ENCODE results near the gene SPANXA1.
"Not testable (repeated sequence)": the region's sequence is repeated elsewhere in the genome, so short reads cannot be mapped to it uniquely, and the experiment has no call there.

The SPANXA1 gene, protein sequence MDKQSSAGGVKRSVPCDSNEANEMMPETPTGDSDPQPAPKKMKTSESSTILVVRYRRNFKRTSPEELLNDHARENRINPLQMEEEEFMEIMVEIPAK

DNA sequence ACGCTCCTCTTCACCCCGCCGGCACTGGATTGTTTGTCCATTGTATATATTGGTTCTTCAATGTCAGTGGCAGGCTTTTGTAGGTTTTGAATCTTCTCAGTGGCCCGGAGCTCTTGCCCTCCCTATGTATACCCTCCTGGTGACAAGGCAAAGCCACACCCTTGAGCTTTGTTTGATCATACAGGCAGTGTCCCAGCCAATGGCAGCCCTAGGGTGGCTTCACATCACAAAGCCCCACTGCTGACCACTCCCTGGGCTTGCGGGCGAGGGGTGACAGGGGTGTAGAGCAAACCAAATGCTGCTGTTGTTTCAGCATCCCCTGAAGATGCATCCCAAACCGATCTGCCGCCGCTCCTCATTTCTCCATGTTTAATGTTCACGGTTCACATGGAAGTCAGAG lies at the start of gene SPANXA1:
SPANXA1 (minus strand) TSS at position 101 of the 400 bp plus-strand sequence; CDS start at position 41, 60 bp downstream.
- H3K36me3 ChIP-seq (ENCODE audit: insufficient read depth, low read length); H3K9ac ChIP-seq (ENCODE audit: low read depth, low read length); H3K9me3 ChIP-seq (ENCODE audit: control insufficient read depth, insufficient read depth, low read length); H3K4me1 ChIP-seq (ENCODE audit: insufficient read depth, low read length): not testable (repeated sequence)

DNA sequence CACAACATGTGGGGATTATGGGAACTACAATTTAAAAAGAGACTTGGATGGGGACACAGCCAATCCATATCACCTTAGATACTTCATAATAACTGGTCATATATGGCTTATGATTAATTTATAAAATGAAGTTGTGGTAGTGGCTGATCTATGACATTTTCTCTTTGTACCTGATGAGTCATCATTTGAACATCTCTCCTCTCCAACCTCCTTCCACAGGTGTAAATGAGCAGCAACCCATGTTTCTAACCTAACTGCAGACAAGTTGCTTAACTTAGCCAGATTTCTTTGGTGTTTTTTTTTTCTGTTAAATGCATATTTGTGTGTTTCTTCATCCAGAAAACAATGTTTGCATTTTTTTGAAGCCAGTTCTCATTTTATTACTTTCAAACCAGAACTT lies 47.6 kb upstream of the SPANXA1 start:
- Histone ChIP-seq H3K9ac (ENCODE audit: low read depth, low read length) (no peak overlapping the region), H3K9me3 (ENCODE audit: control insufficient read depth, insufficient read depth, low read length) (no peaks in the 10 kb centered on the region), H3K36me3 (ENCODE audit: insufficient read depth, low read length) (no peaks in the 10 kb centered on the region), H3K4me1 (ENCODE audit: insufficient read depth, low read length) (no peaks in the 10 kb centered on the region)

DNA sequence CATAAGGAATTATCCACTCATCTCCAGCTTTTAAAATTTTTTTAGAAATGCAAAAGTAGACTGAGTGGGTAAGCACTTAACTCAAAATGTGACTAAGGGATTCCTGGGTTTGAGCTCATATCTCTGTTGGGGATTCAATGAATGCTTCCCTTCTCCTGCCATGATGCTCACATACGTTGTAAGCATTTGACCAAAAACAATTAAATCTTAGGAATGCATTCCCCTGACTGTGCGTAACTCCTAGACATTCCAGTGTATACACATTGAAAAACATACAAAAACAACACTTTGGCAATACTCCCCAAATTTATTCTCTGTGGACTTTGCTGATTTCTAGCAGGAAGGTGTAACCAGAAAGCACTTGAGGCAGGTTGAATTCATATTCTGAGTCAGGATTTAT lies 34.8 kb upstream of the SPANXA1 start:
- Histone ChIP-seq H3K9me3 (ENCODE audit: control insufficient read depth, insufficient read depth, low read length) (no peaks in the 10 kb centered on the region), H3K36me3 (ENCODE audit: insufficient read depth, low read length) (no peaks in the 10 kb centered on the region), H3K4me1 (ENCODE audit: insufficient read depth, low read length) (no peaks in the 10 kb centered on the region), H3K9ac (ENCODE audit: low read depth, low read length) (no peak overlapping the region)

DNA sequence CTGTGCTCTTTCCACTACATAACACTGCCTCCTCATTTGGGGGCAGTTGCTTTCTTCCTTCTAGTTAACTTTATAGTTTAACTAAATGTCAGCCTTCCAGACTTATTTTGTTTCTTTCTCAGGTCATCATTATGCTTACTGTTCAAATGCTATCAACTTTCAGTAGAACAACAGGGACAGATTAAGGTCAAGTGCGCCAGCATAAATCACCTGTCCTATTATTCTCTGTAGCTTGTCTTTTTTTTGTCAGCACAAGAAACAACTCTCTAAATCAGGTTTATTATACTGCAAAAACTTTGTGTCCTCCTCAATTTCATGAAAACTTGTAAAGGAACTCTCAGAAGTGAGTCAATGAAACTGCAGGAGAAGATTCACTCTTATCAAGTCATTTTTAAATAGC lies 24.6 kb upstream of the SPANXA1 start:
- Histone ChIP-seq H3K36me3 (ENCODE audit: insufficient read depth, low read length) (no peaks in the 10 kb centered on the region; the same call in 1 of the 2 replicates), H3K4me1 (ENCODE audit: insufficient read depth, low read length) (peaks cover 18% of the 10 kb centered on the region), H3K9ac (ENCODE audit: low read depth, low read length) (no peak overlapping the region), H3K9me3 (ENCODE audit: control insufficient read depth, insufficient read depth, low read length) (no peaks in the 10 kb centered on the region)

DNA sequence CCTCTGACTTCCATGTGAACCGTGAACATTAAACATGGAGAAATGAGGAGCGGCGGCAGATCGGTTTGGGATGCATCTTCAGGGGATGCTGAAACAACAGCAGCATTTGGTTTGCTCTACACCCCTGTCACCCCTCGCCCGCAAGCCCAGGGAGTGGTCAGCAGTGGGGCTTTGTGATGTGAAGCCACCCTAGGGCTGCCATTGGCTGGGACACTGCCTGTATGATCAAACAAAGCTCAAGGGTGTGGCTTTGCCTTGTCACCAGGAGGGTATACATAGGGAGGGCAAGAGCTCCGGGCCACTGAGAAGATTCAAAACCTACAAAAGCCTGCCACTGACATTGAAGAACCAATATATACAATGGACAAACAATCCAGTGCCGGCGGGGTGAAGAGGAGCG lies 4.9 kb upstream of the SPANXA1 start, which contains the start of gene SPANXA2:
SPANXA2 (plus strand) TSS at position 301 of the 400 bp plus-strand sequence; CDS start at position 361, 60 bp downstream.
- not testable (repeated sequence) for H3K36me3 ChIP-seq (ENCODE audit: insufficient read depth, low read length); H3K9me3 ChIP-seq (ENCODE audit: control insufficient read depth, insufficient read depth, low read length); H3K9ac ChIP-seq (ENCODE audit: low read depth, low read length); H3K4me1 ChIP-seq (ENCODE audit: insufficient read depth, low read length)

DNA sequence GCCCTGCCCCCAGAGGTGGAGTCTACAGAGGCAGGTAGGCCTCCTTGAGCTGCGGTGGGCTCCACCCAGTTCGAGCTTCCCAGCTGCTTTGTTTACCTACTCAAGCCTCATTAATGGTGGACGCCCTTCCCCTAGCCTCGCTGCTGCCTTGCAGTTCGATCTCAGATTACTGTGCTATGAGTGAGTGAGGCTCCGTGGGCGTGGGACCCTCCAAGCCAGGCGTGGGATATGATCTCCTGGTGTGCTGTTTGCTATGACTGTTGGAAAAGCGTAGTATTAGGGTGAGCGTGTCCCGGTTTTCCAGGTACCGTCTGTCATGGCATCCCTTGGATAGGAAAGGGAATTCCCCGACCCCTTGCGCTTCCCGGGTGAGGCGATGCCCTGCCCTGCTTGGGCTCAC lies 42.0 kb downstream of the SPANXA1 start:
- not testable (repeated sequence) for H3K9ac ChIP-seq (ENCODE audit: low read depth, low read length); H3K36me3 ChIP-seq (ENCODE audit: insufficient read depth, low read length); H3K4me1 ChIP-seq (ENCODE audit: insufficient read depth, low read length); H3K9me3 ChIP-seq (ENCODE audit: control insufficient read depth, insufficient read depth, low read length)
